ENCODE measurements around the gene TGFBR3L. TPM values are rescaled to one million over a fixed set of nuclear protein-coding genes. Genes with fewer than 3 reads are reported as not detected.

The TGFBR3L gene
- total and polyA plus RNA-seq, 2 of the 8 experiments (the other 6 are each of a cell fraction or from before 2014, with no cell fraction given), result 3.1 to 3.7 TPM

DNA sequence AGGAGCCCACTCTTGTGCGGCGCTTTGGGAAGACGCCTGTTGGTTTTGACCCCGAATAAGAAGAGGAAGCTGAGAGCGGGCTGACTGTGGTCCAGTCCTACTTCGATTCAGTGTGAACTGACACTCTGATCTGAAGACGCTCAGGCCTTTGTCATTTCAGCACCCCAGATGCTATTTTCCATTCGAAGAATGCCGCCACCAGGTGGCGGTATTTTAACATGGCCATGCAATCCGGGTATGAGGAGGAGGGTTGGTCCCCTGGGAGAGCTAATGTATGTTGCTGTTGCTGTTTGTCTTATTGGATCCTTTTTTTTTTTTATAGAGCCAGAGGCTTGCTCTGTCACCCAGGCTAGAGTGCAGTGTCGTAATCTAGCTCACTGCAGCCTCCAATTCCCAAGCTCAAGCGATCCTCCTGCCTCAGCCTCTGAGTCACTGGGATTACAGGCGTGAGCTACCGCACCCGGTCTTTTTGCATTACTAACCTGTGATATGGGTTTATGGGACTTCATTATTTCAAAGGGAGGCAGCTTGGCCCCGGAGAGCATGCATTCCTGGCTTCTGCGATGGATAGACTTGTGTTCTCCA lies 29.6 kb downstream of the TGFBR3L start (continued):
- no peak for TF ChIP-seq SP2 (IDR thresholded peaks at IDR 0.05; ENCODE audit: low read length)

Data from H1 (cell line).